ENCODE measurements around the gene TULP4. TPM values are rescaled to one million over a fixed set of nuclear protein-coding genes. Genes with fewer than 3 reads are reported as not detected.
"Not testable (repeated sequence)": the region's sequence is repeated elsewhere in the genome, so short reads cannot be mapped to it uniquely, and the experiment has no call there.

Gene TULP4
- total RNA-seq, 1 experiment from 2014 or later, result 82.0 TPM

- no peaks in the 10 kb centered on the region for H3K4me1 ChIP-seq (ENCODE audit: insufficient read depth, low read length, poor library complexity, severe bottlenecking)
- H3K27ac ChIP-seq (ENCODE audit: low read depth, low read length, poor library complexity, severe bottlenecking), result no peak overlapping the region
- H3K9me3 ChIP-seq (ENCODE audit: low read depth, low read length, poor library complexity, severe bottlenecking), result peaks cover 10% of the 10 kb centered on the region
- no TSS peak for BruUV-seq (replicated peaks)
- H3K36me3 ChIP-seq (ENCODE audit: insufficient read depth, low read length, poor library complexity, severe bottlenecking), result no peaks in the 10 kb centered on the region
- POLR2A ChIA-PET (ENCODE audit: low non-redundant PET), result no interaction called here
- intact Hi-C loops (cut with micrococcal nuclease; ENCODE audit: unreplicated experiment), result no loop called here
- no peak for DNase-seq (ENCODE audit: low spot score)
- CTCF ChIA-PET, result no interaction called here
- no peaks in the 10 kb centered on the region for H3K27me3 ChIP-seq (replicated peaks; ENCODE audit: insufficient read depth, low read depth, low read length, poor library complexity)
- H3K4me3 ChIP-seq (ENCODE audit: low read depth, low read length, poor library complexity, severe bottlenecking), result no peak overlapping the region
- TF ChIP-seq EZH2 (IDR thresholded peaks at IDR 0.05; ENCODE audit: borderline replicate concordance, low read depth, low read length, poor library complexity, severe bottlenecking) (no peak), CTCF (conservative IDR thresholded peaks at IDR 0.05; ENCODE audit: low read depth, low read length) (no peak)
Observed at GRCh38 chr6:158292016-158292415, 20.2 kb upstream of the TULP4 start.

DNA sequence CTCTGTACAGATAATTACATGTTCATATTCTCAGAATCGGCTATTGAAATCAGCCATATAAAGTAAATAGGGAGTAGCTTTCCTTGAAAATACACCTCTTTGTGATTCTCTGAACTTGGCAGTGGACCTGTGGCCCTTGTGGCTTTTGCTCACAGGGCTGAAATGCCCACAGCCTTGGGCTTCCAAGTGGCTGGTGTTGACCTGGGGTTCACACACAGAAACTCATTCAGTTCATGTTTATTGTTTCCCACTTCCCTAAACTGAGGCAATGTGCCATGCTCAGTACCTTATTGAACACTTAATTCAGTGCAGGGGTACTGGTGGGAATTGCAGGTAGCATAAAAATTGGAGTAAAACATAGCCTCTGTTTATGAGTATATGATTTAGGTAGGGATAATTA, 19.1 kb upstream of the TULP4 start:
- ChIA-PET POLR2A (ENCODE audit: low non-redundant PET) (no interaction called here), CTCF (no interaction called here)
- no peak for TF ChIP-seq CTCF (conservative IDR thresholded peaks at IDR 0.05; ENCODE audit: low read depth, low read length)
- no peak for TF ChIP-seq EZH2 (IDR thresholded peaks at IDR 0.05; ENCODE audit: borderline replicate concordance, low read depth, low read length, poor library complexity, severe bottlenecking)
- Histone ChIP-seq H3K36me3 (ENCODE audit: insufficient read depth, low read length, poor library complexity, severe bottlenecking) (no peaks in the 10 kb centered on the region), H3K9me3 (ENCODE audit: low read depth, low read length, poor library complexity, severe bottlenecking) (peaks cover 19% of the 10 kb centered on the region), H3K4me3 (ENCODE audit: low read depth, low read length, poor library complexity, severe bottlenecking) (no peak overlapping the region), H3K27me3 (replicated peaks; ENCODE audit: insufficient read depth, low read depth, low read length, poor library complexity) (no peaks in the 10 kb centered on the region), H3K4me1 (ENCODE audit: insufficient read depth, low read length, poor library complexity, severe bottlenecking) (no peaks in the 10 kb centered on the region), H3K27ac (ENCODE audit: low read depth, low read length, poor library complexity, severe bottlenecking) (no peak overlapping the region)
- no TSS peak for BruUV-seq (replicated peaks)
- intact Hi-C loops (cut with micrococcal nuclease; ENCODE audit: unreplicated experiment), result no loop called here
- DNase-seq (ENCODE audit: low spot score), result no peak

DNA sequence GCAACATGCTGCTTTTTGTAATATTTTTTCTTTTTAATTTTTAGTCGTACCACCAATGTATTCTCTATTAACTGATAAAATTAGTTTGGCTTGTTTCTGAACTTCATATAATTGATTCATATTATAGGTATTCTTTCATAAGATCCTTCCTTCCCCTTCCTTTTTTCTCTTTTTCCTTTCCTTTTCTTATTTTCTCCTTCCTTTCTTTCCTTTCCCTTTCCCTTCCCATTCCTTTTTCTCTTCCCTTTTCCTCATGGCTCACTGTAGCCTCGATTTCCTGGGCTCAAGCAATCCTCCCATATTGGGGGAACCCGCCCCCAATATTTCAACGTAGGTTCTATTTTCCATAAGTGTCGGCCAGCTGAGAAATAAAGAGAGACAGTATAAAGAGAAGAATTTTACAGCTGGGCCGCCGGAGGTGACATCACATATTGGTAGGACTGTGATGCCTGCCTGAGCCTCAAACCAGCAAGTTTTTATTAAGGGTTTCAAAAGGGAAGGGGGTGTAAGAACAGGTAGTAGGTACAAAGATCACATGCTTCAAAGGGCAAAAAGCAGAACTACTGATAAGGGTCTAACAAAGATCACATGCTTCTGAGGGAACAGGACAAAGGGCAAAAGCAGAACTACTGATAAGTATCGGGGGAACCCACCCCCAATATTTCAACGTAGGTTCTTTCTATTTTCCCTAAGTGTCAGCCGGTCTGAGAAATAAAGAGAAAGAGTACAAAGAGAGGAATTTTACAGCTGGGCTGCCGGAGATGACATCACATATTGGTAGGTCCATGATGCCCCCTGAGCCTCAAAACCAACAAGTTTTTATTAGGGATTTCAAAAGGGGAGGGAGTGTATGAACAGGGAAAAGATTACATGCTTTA, 16.1 kb upstream of the TULP4 start:
- H3K4me3 ChIP-seq (ENCODE audit: low read depth, low read length, poor library complexity, severe bottlenecking); H3K27ac ChIP-seq (ENCODE audit: low read depth, low read length, poor library complexity, severe bottlenecking); H3K27me3 ChIP-seq (replicated peaks; ENCODE audit: insufficient read depth, low read depth, low read length, poor library complexity); DNase-seq (ENCODE audit: low spot score); intact Hi-C loops (cut with micrococcal nuclease; ENCODE audit: unreplicated experiment); BruUV-seq (replicated peaks); H3K4me1 ChIP-seq (ENCODE audit: insufficient read depth, low read length, poor library complexity, severe bottlenecking); CTCF ChIA-PET; H3K36me3 ChIP-seq (ENCODE audit: insufficient read depth, low read length, poor library complexity, severe bottlenecking); POLR2A ChIA-PET (ENCODE audit: low non-redundant PET): not testable (repeated sequence)
- peaks cover 24% of the 10 kb centered on the region for H3K9me3 ChIP-seq (ENCODE audit: low read depth, low read length, poor library complexity, severe bottlenecking)

- H3K4me1 ChIP-seq (ENCODE audit: insufficient read depth, low read length, poor library complexity, severe bottlenecking); H3K27me3 ChIP-seq (replicated peaks; ENCODE audit: insufficient read depth, low read depth, low read length, poor library complexity); POLR2A ChIA-PET (ENCODE audit: low non-redundant PET); DNase-seq (ENCODE audit: low spot score); CTCF ChIA-PET; intact Hi-C loops (cut with micrococcal nuclease; ENCODE audit: unreplicated experiment); BruUV-seq (replicated peaks); H3K4me3 ChIP-seq (ENCODE audit: low read depth, low read length, poor library complexity, severe bottlenecking); H3K27ac ChIP-seq (ENCODE audit: low read depth, low read length, poor library complexity, severe bottlenecking); H3K36me3 ChIP-seq (ENCODE audit: insufficient read depth, low read length, poor library complexity, severe bottlenecking): not testable (repeated sequence)
- peaks cover 24% of the 10 kb centered on the region for H3K9me3 ChIP-seq (ENCODE audit: low read depth, low read length, poor library complexity, severe bottlenecking)
Observed at GRCh38 chr6:158296854-158297324, 15.4 kb upstream of the TULP4 start.

- H3K36me3 ChIP-seq (ENCODE audit: insufficient read depth, low read length, poor library complexity, severe bottlenecking); H3K4me3 ChIP-seq (ENCODE audit: low read depth, low read length, poor library complexity, severe bottlenecking); DNase-seq (ENCODE audit: low spot score); H3K27me3 ChIP-seq (replicated peaks; ENCODE audit: insufficient read depth, low read depth, low read length, poor library complexity); H3K27ac ChIP-seq (ENCODE audit: low read depth, low read length, poor library complexity, severe bottlenecking); BruUV-seq (replicated peaks); H3K4me1 ChIP-seq (ENCODE audit: insufficient read depth, low read length, poor library complexity, severe bottlenecking); POLR2A ChIA-PET (ENCODE audit: low non-redundant PET); intact Hi-C loops (cut with micrococcal nuclease; ENCODE audit: unreplicated experiment); CTCF ChIA-PET: not testable (repeated sequence)
- H3K9me3 ChIP-seq (ENCODE audit: low read depth, low read length, poor library complexity, severe bottlenecking), result peaks cover 24% of the 10 kb centered on the region
Observed at GRCh38 chr6:158297657-158298056, 14.6 kb upstream of the TULP4 start.

Data from A673 (cell line).